ENCODE measurements around the gene RGMA.

- no peak for TF ChIP-seq TCF7L2 (IDR thresholded peaks at IDR 0.05; ENCODE audit: borderline replicate concordance, extremely low read depth, insufficient read depth, insufficient read length)
- no peak for TF ChIP-seq CTCF (IDR thresholded peaks at IDR 0.05 in 2 of 3, conservative IDR thresholded peaks at IDR 0.05 in 1 of 3; ENCODE audit: borderline replicate concordance in 1 of 3, insufficient read depth in 1 of 3, low read depth in 2 of 3, low read length in 2 of 3)
- no peak for TF ChIP-seq ZNF274 (IDR thresholded peaks at IDR 0.05; ENCODE audit: low read depth, low read length)
- TF ChIP-seq RAD21 (IDR thresholded peaks at IDR 0.05; ENCODE audit: low read depth) = no peak
- TF ChIP-seq POLR2A (IDR thresholded peaks at IDR 0.05; ENCODE audit: borderline replicate concordance, extremely low read depth, insufficient read depth, insufficient read length) = no peak
- no peak for TF ChIP-seq FOSL1 (IDR thresholded peaks at IDR 0.05; ENCODE audit: low read depth)
- no peak for TF ChIP-seq EZH2phosphoT487 (IDR thresholded peaks at IDR 0.05; ENCODE audit: borderline replicate concordance)
- TF ChIP-seq EZH2 (IDR thresholded peaks at IDR 0.05) = no peak
- TF ChIP-seq REST (IDR thresholded peaks at IDR 0.05; ENCODE audit: low read depth) = no peak
- TF ChIP-seq POLR2AphosphoS5 (IDR thresholded peaks at IDR 0.05; ENCODE audit: low read depth, low read length) = no peak
- no peak for TF ChIP-seq ZBTB33 (IDR thresholded peaks at IDR 0.05; ENCODE audit: extremely low read depth, insufficient replicate concordance, low read length)
- TF ChIP-seq SP1 (IDR thresholded peaks at IDR 0.05; ENCODE audit: low read depth) = no peak
- no peak for TF ChIP-seq CEBPB (IDR thresholded peaks at IDR 0.05; ENCODE audit: low read depth)
Observed at GRCh38 chr15:93017526-93017925, 71.5 kb downstream of the RGMA start.
